Vagina (tissue), 2 donors: ENCODE measurements around the gene ARPIN.

ENCODE experiments used
- POLR2AphosphoS5 ChIP-seq, 2 donors: sonication (generic); formaldehyde crosslinking; IDR thresholded peaks; one replicate each; pipeline ENCODE4 v1.9.0; 2017; ENCODE audit warnings: antibody characterized with exemption in 2 of 2, mild to moderate bottlenecking in 2 of 2, low read depth in 1 of 2; ENCODE audit not compliant: insufficient read depth in 1 of 2
- TF ChIP-seq, protein P1 (sequence below), 3 experiments: fragments of 450-650 bp in 2 of 3; fragments of 200-600 bp in 1 of 3; sonication (generic) in 1 of 3; IDR thresholded peaks; one replicate each; pipeline ENCODE4 v1.5.1; 2017 to 2019; ENCODE audit warnings: antibody characterized with exemption in 3 of 3, mild to moderate bottlenecking in 2 of 3, moderate library complexity in 2 of 3

DNA sequence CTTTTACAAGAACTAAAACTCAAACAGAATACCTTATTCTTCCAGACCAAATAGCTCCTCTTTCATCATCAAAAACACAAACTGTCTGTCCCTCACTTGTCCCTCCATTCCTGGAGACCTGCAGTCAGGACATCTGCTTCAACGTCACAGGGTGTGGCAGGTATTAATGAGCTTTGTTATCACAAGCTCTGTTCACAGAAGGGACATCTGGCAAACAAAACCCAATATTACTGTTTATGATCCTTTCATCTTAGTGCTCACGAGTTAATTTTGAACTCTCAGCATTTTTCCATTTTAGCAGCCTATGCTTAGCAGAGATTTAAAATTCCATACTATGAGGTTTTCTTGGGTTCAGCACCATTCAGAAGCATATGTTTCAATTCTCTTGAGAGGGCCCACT is 51.9 kb downstream of the ARPIN start:
- TF ChIP-seq, protein P1, sequence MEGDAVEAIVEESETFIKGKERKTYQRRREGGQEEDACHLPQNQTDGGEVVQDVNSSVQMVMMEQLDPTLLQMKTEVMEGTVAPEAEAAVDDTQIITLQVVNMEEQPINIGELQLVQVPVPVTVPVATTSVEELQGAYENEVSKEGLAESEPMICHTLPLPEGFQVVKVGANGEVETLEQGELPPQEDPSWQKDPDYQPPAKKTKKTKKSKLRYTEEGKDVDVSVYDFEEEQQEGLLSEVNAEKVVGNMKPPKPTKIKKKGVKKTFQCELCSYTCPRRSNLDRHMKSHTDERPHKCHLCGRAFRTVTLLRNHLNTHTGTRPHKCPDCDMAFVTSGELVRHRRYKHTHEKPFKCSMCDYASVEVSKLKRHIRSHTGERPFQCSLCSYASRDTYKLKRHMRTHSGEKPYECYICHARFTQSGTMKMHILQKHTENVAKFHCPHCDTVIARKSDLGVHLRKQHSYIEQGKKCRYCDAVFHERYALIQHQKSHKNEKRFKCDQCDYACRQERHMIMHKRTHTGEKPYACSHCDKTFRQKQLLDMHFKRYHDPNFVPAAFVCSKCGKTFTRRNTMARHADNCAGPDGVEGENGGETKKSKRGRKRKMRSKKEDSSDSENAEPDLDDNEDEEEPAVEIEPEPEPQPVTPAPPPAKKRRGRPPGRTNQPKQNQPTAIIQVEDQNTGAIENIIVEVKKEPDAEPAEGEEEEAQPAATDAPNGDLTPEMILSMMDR (IDR thresholded peaks at IDR 0.05), result no peak
- TF ChIP-seq POLR2AphosphoS5 (IDR thresholded peaks at IDR 0.05; ENCODE audit: insufficient read depth in 1 of 2, low read depth in 1 of 2), result no peak
